T-helper 2 cell treated with Interferon-gamma antibody and Interleukin-4, amounts not matched to agents 100 ng/mL and 5 ng/mL, for 36 hours (primary cell): ENCODE results near the gene ZFP57. TPM values are rescaled to one million over a fixed set of nuclear protein-coding genes. Genes with fewer than 3 reads are reported as not detected.

Experiments
- intact Hi-C: fragments of 100-400 bp; cut with micrococcal nuclease; formaldehyde crosslinking; loops from one replicate; pipeline ENCODE4 v1.15.1; 2023
- total RNA-seq: library from RNA; stranded (reverse); gene quantifications from 2 replicates; pipeline ENCODE4 v1.2.3, GENCODE V29; 2022

Gene ZFP57
- total RNA-seq, 1 donor from 2014 or later = 2.1 TPM

GRCh38 chr6:29627755-29628418, 53.1 kb downstream of the ZFP57 start:
- intact Hi-C loops = no loop called here

- intact Hi-C loops = no loop called here
Measured at GRCh38 chr6:29626948-29627754, 53.8 kb downstream of the ZFP57 start.

- intact Hi-C loops = no loop called here
Measured at GRCh38 chr6:29625337-29625930, 55.5 kb downstream of the ZFP57 start.

- intact Hi-C loops = no loop called here
Measured at GRCh38 chr6:29624520-29624961, 56.4 kb downstream of the ZFP57 start.

Other genes starting within 250 kb of the ZFP57 start
- not detected in 2 replicates for gene OR10C1, start 241.8 kb downstream of the ZFP57 start, total RNA-seq
- gene OR11A1, start 224.1 kb downstream of the ZFP57 start, total RNA-seq = not detected in 2 replicates
- gene OR2H1, start 224.0 kb downstream of the ZFP57 start, total RNA-seq = not detected in 2 replicates
- gene MAS1L, start 193.2 kb downstream of the ZFP57 start, total RNA-seq = not detected in 2 replicates
- 0.61 and 1.0 TPM in 2 replicates for gene UBD, start 121.4 kb downstream of the ZFP57 start, total RNA-seq
- not detected in 2 replicates for gene OR2H2, start 96.0 kb downstream of the ZFP57 start, total RNA-seq
- gene GABBR1, start 48.0 kb downstream of the ZFP57 start, total RNA-seq = 22.8 and 26.5 TPM in 2 replicates
- not detected in 2 replicates for gene MOG, start 24.1 kb downstream of the ZFP57 start, total RNA-seq
- 285 and 293 TPM in 2 replicates for gene HLA-F, start 42.3 kb upstream of the ZFP57 start, total RNA-seq
- gene HLA-G, start 146.7 kb upstream of the ZFP57 start, total RNA-seq = 1.7 and 1.8 TPM in 2 replicates